GM21526 (cell line): ENCODE results near the gene CACNA2D1.

Experiments used
- ATAC-seq: cut with Tn5 transposase; IDR thresholded peaks from one replicate; pipeline ENCODE4 v1.9.1; 2021; ENCODE audit warnings: moderate library complexity; ENCODE audit not compliant: unreplicated experiment, low FRiP score

The CACNA2D1 gene

GRCh38 chr7:82358009-82358578 is 85.5 kb downstream of the CACNA2D1 start:
- ATAC-seq = no peak

GRCh38 chr7:82348251-82348650 is 95.3 kb downstream of the CACNA2D1 start:
- ATAC-seq = no peak

GRCh38 chr7:82347808-82348207 is 95.8 kb downstream of the CACNA2D1 start:
- no peak for ATAC-seq

- ATAC-seq = no peak
Measured at GRCh38 chr7:82345886-82346285, 97.7 kb downstream of the CACNA2D1 start.

GRCh38 chr7:82343716-82344115 is 99.9 kb downstream of the CACNA2D1 start:
- ATAC-seq = no peak

- ATAC-seq = no peak
Measured at GRCh38 chr7:82339958-82340357, 103.6 kb downstream of the CACNA2D1 start.

GRCh38 chr7:82335927-82336326 is 107.7 kb downstream of the CACNA2D1 start:
- no peak for ATAC-seq

GRCh38 chr7:82335001-82335400 is 108.6 kb downstream of the CACNA2D1 start:
- no peak for ATAC-seq

- ATAC-seq = no peak
Measured at GRCh38 chr7:82331234-82331633, 112.3 kb downstream of the CACNA2D1 start.

GRCh38 chr7:82330706-82331215 is 112.8 kb downstream of the CACNA2D1 start:
- ATAC-seq = no peak

GRCh38 chr7:82327898-82328297 is 115.7 kb downstream of the CACNA2D1 start:
- ATAC-seq = no peak

- ATAC-seq = no peak
Measured at GRCh38 chr7:82325416-82325815, 118.2 kb downstream of the CACNA2D1 start.

- ATAC-seq = no peak
Measured at GRCh38 chr7:82323806-82324205, 119.8 kb downstream of the CACNA2D1 start.

GRCh38 chr7:82319674-82320118 is 123.9 kb downstream of the CACNA2D1 start:
- no peak for ATAC-seq

GRCh38 chr7:82318786-82319185 is 124.8 kb downstream of the CACNA2D1 start:
- ATAC-seq = no peak

GRCh38 chr7:82317760-82318159 is 125.8 kb downstream of the CACNA2D1 start:
- no peak for ATAC-seq

GRCh38 chr7:82317257-82317721 is 126.3 kb downstream of the CACNA2D1 start:
- no peak for ATAC-seq

- no peak for ATAC-seq
Measured at GRCh38 chr7:82313269-82313668, 130.3 kb downstream of the CACNA2D1 start.

- ATAC-seq = no peak
Measured at GRCh38 chr7:82312646-82313045, 130.9 kb downstream of the CACNA2D1 start.

GRCh38 chr7:82305347-82306005 is 138.1 kb downstream of the CACNA2D1 start:
- no peak for ATAC-seq

GRCh38 chr7:82294865-82295264 is 148.7 kb downstream of the CACNA2D1 start:
- ATAC-seq = no peak

- ATAC-seq = no peak
Measured at GRCh38 chr7:82294382-82294784, 149.2 kb downstream of the CACNA2D1 start.
